ENCODE measurements around the gene CUL7. TPM values are rescaled to one million over a fixed set of nuclear protein-coding genes. Genes with fewer than 3 reads are reported as not detected.

CUL7 gene
- total RNA-seq, 1 experiment from 2014 or later: 23.5 TPM

GRCh38 chr6:43091436-43091991 lies 37.9 kb upstream of the CUL7 start:
- no peak overlapping the region for H3K18ac ChIP-seq (ENCODE audit: insufficient read length, low read depth, low read length)
- WGBS (ENCODE audit: extremely low coverage, insufficient read length, low lambda C conversion rate): no CpG with 5 or more reads among the region's 10 CpGs
- no peak overlapping the region for H4K5ac ChIP-seq (ENCODE audit: insufficient read length, low read depth, low read length)
- H2AFZ ChIP-seq (ENCODE audit: low read length): no peak overlapping the region
- Mint-ChIP-seq H3K4me1 (peaks cover 73 to 80% of the 10 kb centered on the region in 2 experiments), H3K4me3 (no peak overlapping the region), H3K27me3 (ENCODE audit: low read depth) (no peaks in the 10 kb centered on the region), H3K9me3 (no peaks in the 10 kb centered on the region), H3K27ac (peak overlapping the region in 2 of 3 experiments; percentile 87 to 99; a peak in 5 of 7 replicates), H3K36me3 (ENCODE audit: insufficient read depth in 1 of 3, low read depth in 3 of 3) (peaks cover 0 to 2% (median 0%) of the 10 kb centered on the region in 3 experiments; a peak in 1 of 7 replicates)
- no peaks in the 10 kb centered on the region for H3K27me3 ChIP-seq (ENCODE audit: insufficient read depth, low read length)
- no peak overlapping the region for H3T11ph ChIP-seq (ENCODE audit: low read length)
- no peak overlapping the region for H3K9ac ChIP-seq (ENCODE audit: extremely low read depth, insufficient read length, low read length)
- H3K4ac ChIP-seq (ENCODE audit: low read depth, low read length): no peak overlapping the region
- H3K23ac ChIP-seq (ENCODE audit: insufficient read length, low read depth, low read length): no peak overlapping the region
- no peaks in the 10 kb centered on the region for H3K79me1 ChIP-seq (ENCODE audit: insufficient read depth, low read depth, low read length, poor library complexity, severe bottlenecking)
- no peak overlapping the region for H3K14ac ChIP-seq (ENCODE audit: insufficient read depth, low read length)
- no peak overlapping the region for H3K4me2 ChIP-seq (ENCODE audit: insufficient read depth, insufficient read length, low read length)
- no peak overlapping the region for H2BK120ac ChIP-seq (ENCODE audit: low read depth, low read length, poor library complexity, severe bottlenecking)
- H4K91ac ChIP-seq (ENCODE audit: insufficient read length, low read depth, low read length): no peak overlapping the region
- DNase-seq: no peak
- H2BK20ac ChIP-seq (ENCODE audit: low read depth, low read length, poor library complexity, severe bottlenecking): no peak overlapping the region
- peaks cover 22% of the 10 kb centered on the region; the same call in 1 of the 2 replicates for H3K79me2 ChIP-seq (ENCODE audit: insufficient read depth, low read length)
- no peak overlapping the region for H3K56ac ChIP-seq (ENCODE audit: insufficient read length, low read depth, low read length)
- no peak overlapping the region for H2BK5ac ChIP-seq (ENCODE audit: insufficient read length, low read length)
- no peak overlapping the region for H2AK5ac ChIP-seq (ENCODE audit: insufficient read length, low read length)
- H3K9me3 ChIP-seq (ENCODE audit: control insufficient read depth, low read depth, low read length): no peaks in the 10 kb centered on the region
- H4K8ac ChIP-seq (replicated peaks; ENCODE audit: insufficient read length, low read depth, low read length): no peak overlapping the region
- H4K20me1 ChIP-seq (ENCODE audit: control insufficient read depth, insufficient read depth, insufficient read length): no peaks in the 10 kb centered on the region
- no peak overlapping the region for H2BK15ac ChIP-seq (ENCODE audit: low read depth, low read length)
- TF ChIP-seq CTCF (conservative IDR thresholded peaks at IDR 0.05): no peak
- peaks cover 26% of the 10 kb centered on the region for H3K4me1 ChIP-seq (ENCODE audit: insufficient read depth, low read length)
- H2BK12ac ChIP-seq (ENCODE audit: insufficient read length, low read depth, low read length): no peak overlapping the region
- H3K27ac ChIP-seq (ENCODE audit: insufficient read length, low read depth, low read length): no peak overlapping the region
- peaks cover 3% of the 10 kb centered on the region for H3K23me2 ChIP-seq (ENCODE audit: insufficient read length, low read depth, low read length, poor library complexity, severe bottlenecking)

All from H9 (cell line).